Gastrocnemius medialis (tissue), 4 donors: Measurements from ENCODE around the gene BTBD10. TPM values are rescaled to one million over a fixed set of nuclear protein-coding genes. Genes with fewer than 3 reads are reported as not detected.
A peak's percentile ranks its signal among the peaks of the same experiment; 100 is the strongest.
"Not testable (repeated sequence)": the region's sequence is repeated elsewhere in the genome, so short reads cannot be mapped to it uniquely, and the experiment has no call there.

ENCODE experiments used
- ATAC-seq, 2 donors: fragments of 150-250 bp; one replicate each; pipeline ENCODE4 v1.9.1; 2016
- DNase-seq, 2 donors: peaks; one replicate each; pipeline ENCODE4 v3.0.0-alpha.2; 2019
- H3K27ac ChIP-seq, 4 donors: fragments of 200-600 bp; sonication (generic); 1 replicate in 1 of 4; 2 replicates in 3 of 4; pipeline ENCODE4 v1.5.1; 2016 to 2018; ENCODE audit warnings: mild to moderate bottlenecking in 2 of 4, moderate library complexity in 1 of 4
- H3K27me3 ChIP-seq, 3 donors: fragments of 200-600 bp; sonication (generic) in 2 of 3; 1 replicate in 1 of 3; 2 replicates in 2 of 3; pipeline versions ENCODE4 v1.5.1 to v1.6.0; 2016 to 2019; ENCODE audit warnings: mild to moderate bottlenecking in 1 of 3, moderate library complexity in 1 of 3
- H3K36me3 ChIP-seq, 2 donors: fragments of 200-600 bp; sonication (generic) in 1 of 2; one replicate each; pipeline ENCODE4 v1.5.1; 2017 to 2018
- H3K4me1 ChIP-seq, 2 donors: fragments of 200-600 bp; sonication (generic) in 1 of 2; one replicate each; pipeline ENCODE4 v1.5.1; 2016 to 2017; ENCODE audit warnings: mild to moderate bottlenecking in 2 of 2
- H3K4me3 ChIP-seq, 4 donors: fragments of 200-600 bp; sonication (generic) in 3 of 4; 1 replicate in 1 of 4; 2 replicates in 3 of 4; pipeline ENCODE4 v1.5.1; 2016 to 2019; ENCODE audit warnings: mild to moderate bottlenecking in 2 of 4
- H3K9me3 ChIP-seq, 3 donors: fragments of 200-600 bp; sonication (generic) in 2 of 3; 1 replicate in 1 of 3; 2 replicates in 2 of 3; pipeline ENCODE4 v1.5.1; 2016 to 2019
- CTCF ChIP-seq, 5 experiments: fragments of 450-650 bp in 3 of 5; fragments of 200-600 bp in 2 of 5; sonication (generic) in 2 of 5; IDR thresholded peaks in 4 of 5; conservative IDR thresholded peaks in 1 of 5; 1 replicate in 4 of 5; 2 replicates in 1 of 5; pipeline ENCODE4 v1.5.1; 2016 to 2019; ENCODE audit warnings: antibody characterized with exemption in 5 of 5, mild to moderate bottlenecking in 3 of 5, moderate library complexity in 3 of 5
- POLR2A ChIP-seq, 2 donors: fragments of 450-650 bp; IDR thresholded peaks; one replicate each; pipeline ENCODE4 v1.6.1; 2017; ENCODE audit warnings: antibody characterized with exemption in 2 of 2, mild to moderate bottlenecking in 2 of 2, moderate library complexity in 2 of 2
- in situ Hi-C, 4 donors: fragments of 200-750 bp; cut with MboI; loops; one replicate each; pipeline versions ENCODE4 v1.15.0 to v1.8.0; 2017; ENCODE audit warnings: low sequenced_read_pairs in 4 of 4
- intact Hi-C: fragments of 100-400 bp; cut with DNase I; formaldehyde crosslinking; loops from one replicate; pipeline ENCODE4 v1.15.1; 2023; ENCODE audit warnings: low total_unique reads
- total RNA-seq, 4 donors: library from RNA; depleted of rRNA; stranded (reverse); fragments of >200 nt; gene quantifications; one replicate each; pipeline versions ENCODE4 v1.1.0 to v1.2.3, GENCODE V29; 2016

Gene BTBD10
- total RNA-seq, 4 donors from 2014 or later, result 18.6 to 31.9 (median 20.3) TPM

- DNase-seq, result no peak
- peaks cover 0 to 42% of the 10 kb centered on the region in 2 donors for H3K36me3 ChIP-seq
- TF ChIP-seq CTCF (IDR thresholded peaks at IDR 0.05 in 4 of 5, conservative IDR thresholded peaks at IDR 0.05 in 1 of 5) (no peak), POLR2A (IDR thresholded peaks at IDR 0.05) (no peak)
- ATAC-seq, result no peak
- intact Hi-C loops, result no loop called here
- no peak overlapping the region for H3K4me3 ChIP-seq
- no peaks in the 10 kb centered on the region for H3K9me3 ChIP-seq
- H3K4me1 ChIP-seq, result no peaks in the 10 kb centered on the region
- in situ Hi-C loops, result no loop called here
- no peak overlapping the region for H3K27ac ChIP-seq
- H3K27me3 ChIP-seq, result no peaks in the 10 kb centered on the region
Measured at GRCh38 chr11:13415201-13415600, 47.8 kb downstream of the BTBD10 start.

GRCh38 chr11:13405220-13405619 is 57.8 kb downstream of the BTBD10 start:
- Histone ChIP-seq H3K9me3 (no peaks in the 10 kb centered on the region), H3K4me3 (no peak overlapping the region), H3K4me1 (no peaks in the 10 kb centered on the region), H3K27ac (no peak overlapping the region), H3K36me3 (peaks cover 0 to 44% of the 10 kb centered on the region in 2 donors), H3K27me3 (no peaks in the 10 kb centered on the region)
- ATAC-seq (no peak), DNase-seq (no peak)
- no peak for TF ChIP-seq CTCF (IDR thresholded peaks at IDR 0.05 in 4 of 5, conservative IDR thresholded peaks at IDR 0.05 in 1 of 5)
- TF ChIP-seq POLR2A (IDR thresholded peaks at IDR 0.05), result no peak
- intact Hi-C loops (no loop called here), in situ Hi-C loops (no loop called here)

- ATAC-seq, H3K27ac ChIP-seq, in situ Hi-C loops, H3K27me3 ChIP-seq, intact Hi-C loops, DNase-seq, H3K4me1 ChIP-seq, H3K9me3 ChIP-seq, H3K4me3 ChIP-seq: not testable (repeated sequence)
- peaks cover 0 to 34% of the 10 kb centered on the region in 2 donors for H3K36me3 ChIP-seq
Measured at GRCh38 chr11:13398335-13398734, 64.7 kb downstream of the BTBD10 start.

GRCh38 chr11:13391217-13391616 is 71.8 kb downstream of the BTBD10 start:
- Histone ChIP-seq H3K27ac (no peak overlapping the region), H3K9me3 (no peaks in the 10 kb centered on the region), H3K36me3 (peaks cover 0 to 22% of the 10 kb centered on the region in 2 donors), H3K27me3 (no peaks in the 10 kb centered on the region), H3K4me3 (no peak overlapping the region), H3K4me1 (no peaks in the 10 kb centered on the region)
- DNase-seq (no peak), ATAC-seq (no peak)
- intact Hi-C loops, result no loop called here
- in situ Hi-C loops, result no loop called here
- TF ChIP-seq CTCF (IDR thresholded peaks at IDR 0.05 in 4 of 5, conservative IDR thresholded peaks at IDR 0.05 in 1 of 5) (no peak), POLR2A (IDR thresholded peaks at IDR 0.05) (no peak)

- no peak for DNase-seq
- ATAC-seq, result peak in 1 of 2 donors; percentile 16
- H3K4me3 ChIP-seq, result no peak overlapping the region
- no peak overlapping the region for H3K27ac ChIP-seq
- in situ Hi-C loops (no loop called here), intact Hi-C loops (no loop called here)
- no peaks in the 10 kb centered on the region for H3K27me3 ChIP-seq
- no peak for TF ChIP-seq POLR2A (IDR thresholded peaks at IDR 0.05)
- TF ChIP-seq CTCF (IDR thresholded peaks at IDR 0.05 in 4 of 5, conservative IDR thresholded peaks at IDR 0.05 in 1 of 5), result no peak
- H3K4me1 ChIP-seq, result no peaks in the 10 kb centered on the region
- H3K36me3 ChIP-seq, result peaks cover 0 to 33% of the 10 kb centered on the region in 2 donors
- H3K9me3 ChIP-seq, result no peaks in the 10 kb centered on the region
Measured at GRCh38 chr11:13388741-13389140, 74.3 kb downstream of the BTBD10 start.
